PC-9 (cell line): Measurements from ENCODE around the gene DBH. TPM values are rescaled to one million over a fixed set of nuclear protein-coding genes. Genes with fewer than 3 reads are reported as not detected.

Source experiments
- BruUV-seq: library from RNA; stranded (reverse); fragments of 400-500 nt; replicated peaks from 2 replicates; lab custom pipeline; 2021; lab: Mats Ljungman, UMichigan
- CTCF ChIA-PET: fragments of 300-600 bp; sonication (Branson Sonifier 250); formaldehyde crosslinking; loops from one replicate; lab custom pipeline; 2022; ENCODE audit warnings: antibody characterized with exemption; lab: Charles Lee
- POLR2A ChIA-PET: fragments of 300-600 bp; sonication (Branson Sonifier 250); formaldehyde crosslinking; loops from one replicate; lab custom pipeline; 2022; ENCODE audit warnings: antibody characterized with exemption; ENCODE audit not compliant: unreplicated experiment; lab: Charles Lee
- DNase-seq, 2 experiments: peaks; one replicate each; pipeline versions ENCODE4 v3.0.0 to v3.0.0-alpha.2; 2015 to 2022; ENCODE audit warnings: mixed read lengths in 1 of 2
- H2AFZ ChIP-seq: fragments of 200-600 bp; sonication (generic); 2 replicates; pipeline ENCODE4 v1.8.1; 2017; ENCODE audit warnings: antibody characterized with exemption
- H3F3A ChIP-seq: fragments of 200-600 bp; sonication (generic); 2 replicates; pipeline ENCODE4 v1.8.1; 2017; ENCODE audit warnings: antibody characterized with exemption, mild to moderate bottlenecking, low read depth; ENCODE audit not compliant: insufficient read depth
- H3K27ac ChIP-seq: fragments of 200-600 bp; sonication (generic); 2 replicates; pipeline ENCODE4 v1.6.1; 2016; ENCODE audit warnings: mixed run types
- H3K27me3 ChIP-seq: fragments of 200-600 bp; sonication (generic); 2 replicates; pipeline ENCODE4 v1.6.1; 2016; ENCODE audit warnings: low read depth, mixed run types; ENCODE audit not compliant: insufficient read depth
- H3K36me3 ChIP-seq: fragments of 200-600 bp; sonication (generic); 2 replicates; pipeline ENCODE4 v1.6.1; 2016; ENCODE audit warnings: low read depth, mixed run types
- H3K4me1 ChIP-seq: fragments of 200-600 bp; sonication (generic); replicated peaks from 2 replicates; pipeline ENCODE4 v1.6.1; 2016; ENCODE audit warnings: mixed run types; ENCODE audit not compliant: insufficient read depth
- H3K4me2 ChIP-seq: fragments of 200-600 bp; sonication (generic); 2 replicates; pipeline ENCODE4 v1.6.1; 2017; ENCODE audit warnings: mixed run types
- H3K4me3 ChIP-seq: fragments of 200-600 bp; sonication (generic); 2 replicates; pipeline ENCODE4 v1.6.1; 2016; ENCODE audit warnings: mixed run types
- H3K79me2 ChIP-seq: fragments of 200-600 bp; sonication (generic); 2 replicates; pipeline ENCODE4 v1.6.1; 2017; ENCODE audit warnings: low read depth, mixed run types
- H3K9me2 ChIP-seq: fragments of 200-600 bp; sonication (generic); 2 replicates; pipeline ENCODE4 v1.8.1; 2017; ENCODE audit warnings: mild to moderate bottlenecking; ENCODE audit not compliant: insufficient read depth
- H3K9me3 ChIP-seq: fragments of 200-600 bp; sonication (generic); 2 replicates; pipeline ENCODE4 v1.8.1; 2016; ENCODE audit warnings: low read depth; ENCODE audit not compliant: insufficient read depth
- H4K20me1 ChIP-seq: fragments of 200-600 bp; sonication (generic); 2 replicates; pipeline ENCODE4 v1.8.1; 2017; ENCODE audit not compliant: insufficient read depth
- EZH2 ChIP-seq: fragments of 200-600 bp; sonication (generic); IDR thresholded peaks from 2 replicates; pipeline ENCODE4 v1.8.0; 2017; ENCODE audit warnings: antibody characterized with exemption, low read depth
- intact Hi-C: fragments of 100-400 bp; cut with micrococcal nuclease; formaldehyde crosslinking; loops from one replicate; pipeline ENCODE4 v1.10.0; 2022; ENCODE audit not compliant: unreplicated experiment
- total RNA-seq: library from RNA; stranded (reverse); gene quantifications from 2 replicates; pipeline ENCODE4 v1.2.3, GENCODE V29; 2021
- TF ChIP-seq, protein P1 (sequence below): fragments of 200-600 bp; sonication (generic); conservative IDR thresholded peaks from 2 replicates; pipeline ENCODE4 v1.6.1; 2017; ENCODE audit warnings: mixed run types, antibody characterized with exemption, mild to moderate bottlenecking, moderate library complexity

The DBH gene
- total RNA-seq, 1 experiment from 2014 or later: not detected

DNA sequence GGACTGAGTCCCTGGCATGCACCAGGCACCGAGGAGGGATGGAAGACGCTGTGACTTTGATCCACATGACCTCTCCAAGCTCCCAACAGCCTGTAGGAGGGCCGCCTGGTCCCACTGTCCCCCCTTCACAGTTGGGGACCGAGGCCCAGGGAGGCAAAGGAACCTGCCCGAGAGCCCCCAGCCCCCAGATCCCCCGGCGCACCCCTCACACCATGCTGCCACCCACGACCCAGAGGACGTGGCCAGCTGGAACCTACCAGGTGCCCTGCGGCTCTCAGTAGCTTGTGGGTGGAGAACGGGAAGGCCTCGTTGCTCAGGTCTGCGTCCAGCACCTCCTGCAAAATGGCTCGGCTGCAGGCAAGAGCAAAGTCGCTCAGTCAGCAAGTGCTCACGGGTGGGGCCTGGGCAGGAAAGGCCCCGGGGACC lies 48.8 kb downstream of the DBH start:
- no peaks in the 10 kb centered on the region for H3F3A ChIP-seq
- ChIA-PET CTCF (interaction anchor here (0.6 kb wide), 1 partner anchor 9 kb away, joined by 5 read pairs; no protein-coding TSS in a partner anchor), POLR2A (no interaction called here)
- H4K20me1 ChIP-seq: no peaks in the 10 kb centered on the region; the same call in 1 of the 2 replicates
- H3K4me2 ChIP-seq: no peak overlapping the region
- peaks cover 4% of the 10 kb centered on the region for H3K4me1 ChIP-seq
- no TSS peak for BruUV-seq
- no peaks in the 10 kb centered on the region for H3K79me2 ChIP-seq
- no peaks in the 10 kb centered on the region for H3K36me3 ChIP-seq
- H3K4me3 ChIP-seq: no peak overlapping the region
- H3K9me3 ChIP-seq: no peaks in the 10 kb centered on the region
- H3K9me2 ChIP-seq: no peaks in the 10 kb centered on the region
- H3K27me3 ChIP-seq: peaks cover 79% of the 10 kb centered on the region
- no peak overlapping the region for H2AFZ ChIP-seq
- H3K27ac ChIP-seq: no peak overlapping the region
- no peak for DNase-seq
- intact Hi-C loops: no loop called here
- TF ChIP-seq, protein P1, sequence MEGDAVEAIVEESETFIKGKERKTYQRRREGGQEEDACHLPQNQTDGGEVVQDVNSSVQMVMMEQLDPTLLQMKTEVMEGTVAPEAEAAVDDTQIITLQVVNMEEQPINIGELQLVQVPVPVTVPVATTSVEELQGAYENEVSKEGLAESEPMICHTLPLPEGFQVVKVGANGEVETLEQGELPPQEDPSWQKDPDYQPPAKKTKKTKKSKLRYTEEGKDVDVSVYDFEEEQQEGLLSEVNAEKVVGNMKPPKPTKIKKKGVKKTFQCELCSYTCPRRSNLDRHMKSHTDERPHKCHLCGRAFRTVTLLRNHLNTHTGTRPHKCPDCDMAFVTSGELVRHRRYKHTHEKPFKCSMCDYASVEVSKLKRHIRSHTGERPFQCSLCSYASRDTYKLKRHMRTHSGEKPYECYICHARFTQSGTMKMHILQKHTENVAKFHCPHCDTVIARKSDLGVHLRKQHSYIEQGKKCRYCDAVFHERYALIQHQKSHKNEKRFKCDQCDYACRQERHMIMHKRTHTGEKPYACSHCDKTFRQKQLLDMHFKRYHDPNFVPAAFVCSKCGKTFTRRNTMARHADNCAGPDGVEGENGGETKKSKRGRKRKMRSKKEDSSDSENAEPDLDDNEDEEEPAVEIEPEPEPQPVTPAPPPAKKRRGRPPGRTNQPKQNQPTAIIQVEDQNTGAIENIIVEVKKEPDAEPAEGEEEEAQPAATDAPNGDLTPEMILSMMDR: no peak
- no peak for TF ChIP-seq EZH2

DNA sequence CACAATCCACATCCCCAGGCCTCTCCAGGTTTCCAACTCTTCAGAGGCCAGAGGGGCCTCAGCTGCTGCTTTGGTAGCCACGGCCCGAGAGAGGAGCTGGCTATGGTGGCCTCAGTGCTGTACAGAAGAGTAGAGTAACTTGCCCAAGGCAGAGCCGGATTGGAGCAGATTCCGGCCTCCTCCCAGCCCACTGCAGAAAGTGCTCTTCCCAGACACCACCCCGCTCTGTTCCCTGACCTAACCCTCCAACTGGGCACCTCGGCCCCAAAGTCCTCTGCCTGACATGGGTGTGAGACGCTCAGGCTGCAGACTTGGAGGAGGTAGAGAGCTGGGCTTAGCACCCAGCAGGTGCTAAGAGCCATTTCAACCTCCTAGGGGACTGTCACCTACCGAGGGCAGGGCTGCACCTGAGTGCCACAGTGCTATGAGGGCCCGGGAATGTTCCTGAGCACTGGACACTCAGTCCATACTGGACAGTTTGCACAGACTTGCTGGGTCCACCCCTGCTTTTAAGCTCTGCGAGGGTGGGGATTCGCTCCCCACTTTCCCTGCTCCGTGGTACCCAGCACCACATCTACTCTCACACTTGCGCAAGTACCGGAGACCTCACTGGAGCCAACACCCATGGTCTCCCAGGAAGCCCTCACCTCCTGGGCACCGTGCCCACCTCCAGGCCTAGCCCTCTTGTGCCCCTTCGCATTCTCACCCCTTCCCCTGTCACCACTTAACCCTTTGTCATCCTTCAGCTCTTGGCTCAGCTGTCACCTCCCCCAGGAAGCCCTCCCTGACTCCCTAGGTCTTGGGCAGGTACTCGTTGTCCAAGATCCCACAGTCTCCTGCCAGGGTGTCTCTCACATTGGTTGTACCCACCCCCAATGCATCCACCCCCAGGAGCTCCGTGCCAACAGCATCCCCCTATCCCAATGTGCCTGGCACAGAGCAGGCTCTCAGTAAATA lies 49.8 kb downstream of the DBH start:
- H3K79me2 ChIP-seq: no peaks in the 10 kb centered on the region
- DNase-seq: no peak
- H3K9me3 ChIP-seq: no peaks in the 10 kb centered on the region
- intact Hi-C loops: no loop called here
- H3F3A ChIP-seq: peaks cover 8% of the 10 kb centered on the region; the same call in 1 of the 2 replicates
- H3K27ac ChIP-seq: no peak overlapping the region
- peaks cover 69% of the 10 kb centered on the region for H3K27me3 ChIP-seq
- H2AFZ ChIP-seq: no peak overlapping the region
- H3K4me1 ChIP-seq: peaks cover 14% of the 10 kb centered on the region
- TF ChIP-seq EZH2: no peak
- TF ChIP-seq, protein P1: no peak
- H3K36me3 ChIP-seq: no peaks in the 10 kb centered on the region
- peaks cover 4% of the 10 kb centered on the region; the same call in 1 of the 2 replicates for H4K20me1 ChIP-seq
- H3K4me2 ChIP-seq: no peak overlapping the region
- POLR2A ChIA-PET: no interaction called here
- CTCF ChIA-PET: no interaction called here
- no TSS peak for BruUV-seq
- no peaks in the 10 kb centered on the region for H3K9me2 ChIP-seq
- no peak overlapping the region for H3K4me3 ChIP-seq

DNA sequence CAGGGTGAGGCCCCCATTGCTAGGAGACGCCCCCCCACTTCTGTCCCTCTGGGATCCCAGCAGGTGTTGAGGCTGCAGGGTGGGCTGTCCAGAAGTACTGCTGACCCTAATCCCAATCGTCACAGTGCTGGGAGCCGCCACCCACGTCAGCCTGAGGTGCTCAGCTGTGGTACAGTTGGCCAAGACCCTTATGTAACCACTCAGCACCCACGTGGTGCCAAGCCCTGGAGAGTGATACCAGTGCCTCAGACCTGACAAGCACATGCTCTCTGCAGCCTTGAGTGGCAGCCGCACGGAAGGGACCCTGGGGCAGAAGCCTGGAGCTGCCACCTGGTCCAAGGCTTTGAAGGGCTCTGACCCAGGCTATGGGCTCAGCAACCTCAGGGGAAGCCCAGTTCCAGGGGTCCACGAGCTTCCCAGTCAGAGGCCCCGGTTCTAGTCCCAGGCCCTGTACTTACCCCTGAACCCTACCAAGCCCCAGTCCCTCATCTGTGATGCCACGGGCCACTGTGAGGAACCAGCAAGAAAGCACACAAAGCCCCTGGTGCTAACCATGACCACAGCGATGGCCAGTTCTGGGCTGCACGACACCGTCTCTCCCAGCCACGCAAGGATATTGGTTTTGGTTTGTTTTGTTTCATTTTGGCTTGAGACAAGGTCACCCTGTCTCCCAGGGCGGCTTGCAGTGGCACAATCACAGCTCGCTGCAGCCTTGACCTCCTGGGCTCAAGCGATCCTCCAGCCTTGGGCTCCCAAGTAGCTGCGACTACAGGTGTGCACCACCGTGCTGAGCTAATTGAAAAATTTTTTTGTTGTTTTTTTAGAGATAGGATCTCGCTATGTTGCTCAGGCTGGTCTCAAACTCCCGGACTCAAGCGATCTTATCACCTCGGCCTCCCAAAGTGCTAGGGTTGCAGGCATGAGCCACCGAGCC lies 50.7 kb downstream of the DBH start:
- BruUV-seq: no TSS peak
- CTCF ChIA-PET: no interaction called here
- intact Hi-C loops: no loop called here
- H3K36me3 ChIP-seq: no peaks in the 10 kb centered on the region
- H3K4me2 ChIP-seq: no peak overlapping the region
- H3K4me3 ChIP-seq: no peak overlapping the region
- no peaks in the 10 kb centered on the region for H3K9me2 ChIP-seq
- no peak overlapping the region for H3K27ac ChIP-seq
- peaks cover 4% of the 10 kb centered on the region; the same call in 1 of the 2 replicates for H4K20me1 ChIP-seq
- no peaks in the 10 kb centered on the region for H3K79me2 ChIP-seq
- H3K9me3 ChIP-seq: no peaks in the 10 kb centered on the region
- no peak for TF ChIP-seq EZH2
- TF ChIP-seq, protein P1: no peak
- no peak for DNase-seq
- peaks cover 8% of the 10 kb centered on the region; the same call in 1 of the 2 replicates for H3F3A ChIP-seq
- no peak overlapping the region for H2AFZ ChIP-seq
- H3K4me1 ChIP-seq: peaks cover 24% of the 10 kb centered on the region
- POLR2A ChIA-PET: no interaction called here
- peaks cover 59% of the 10 kb centered on the region for H3K27me3 ChIP-seq
